Stimulated activated CD8-positive, alpha-beta memory T cell treated with anti-CD3 and anti-CD28 coated beads, Interleukin-12 subunit alpha, Interleukin-12 subunit beta, amount 100 ng/mL, for 4 hours (primary cell): ENCODE data around the gene PTGDS.
"Not testable (repeated sequence)": the region's sequence is repeated elsewhere in the genome, so short reads cannot be mapped to it uniquely, and the experiment has no call there.

ENCODE experiments used
- DNase-seq: peaks from one replicate; pipeline ENCODE4 v3.0.0-alpha.2; 2020; ENCODE audit warnings: low read depth

Gene PTGDS

DNA sequence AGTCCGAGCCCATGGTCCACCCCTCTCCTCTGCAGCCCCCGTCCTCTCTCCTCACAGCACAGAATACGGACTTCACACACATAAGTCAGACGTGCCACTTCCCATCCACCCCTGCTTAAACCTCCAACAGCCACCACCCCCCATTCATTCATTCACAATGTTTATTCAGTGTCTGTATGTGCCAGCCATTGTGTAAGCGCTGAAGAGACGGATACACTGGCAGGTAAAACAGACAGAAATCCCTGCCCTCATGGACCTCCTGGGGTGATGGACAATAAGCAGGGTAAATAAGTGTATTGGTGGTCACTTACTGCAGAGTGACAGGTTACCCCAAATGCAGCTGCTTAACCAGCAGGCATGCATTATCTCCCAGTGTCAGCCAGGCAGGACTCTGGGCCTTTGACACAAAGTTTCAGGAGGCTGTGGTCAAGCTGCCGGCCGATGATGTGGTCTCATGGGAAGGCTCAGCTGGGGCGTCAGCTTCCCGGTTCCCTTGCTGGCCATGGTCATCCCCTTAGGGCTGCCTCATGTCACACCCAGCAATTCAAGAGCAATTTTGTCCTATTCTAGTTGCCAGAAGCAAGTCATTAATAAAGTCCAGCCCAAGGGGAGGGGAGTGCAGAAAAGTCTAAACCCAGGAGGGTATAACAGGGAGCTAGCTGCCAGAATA is 13.1 kb downstream of the PTGDS start:
- no peak for DNase-seq

DNA sequence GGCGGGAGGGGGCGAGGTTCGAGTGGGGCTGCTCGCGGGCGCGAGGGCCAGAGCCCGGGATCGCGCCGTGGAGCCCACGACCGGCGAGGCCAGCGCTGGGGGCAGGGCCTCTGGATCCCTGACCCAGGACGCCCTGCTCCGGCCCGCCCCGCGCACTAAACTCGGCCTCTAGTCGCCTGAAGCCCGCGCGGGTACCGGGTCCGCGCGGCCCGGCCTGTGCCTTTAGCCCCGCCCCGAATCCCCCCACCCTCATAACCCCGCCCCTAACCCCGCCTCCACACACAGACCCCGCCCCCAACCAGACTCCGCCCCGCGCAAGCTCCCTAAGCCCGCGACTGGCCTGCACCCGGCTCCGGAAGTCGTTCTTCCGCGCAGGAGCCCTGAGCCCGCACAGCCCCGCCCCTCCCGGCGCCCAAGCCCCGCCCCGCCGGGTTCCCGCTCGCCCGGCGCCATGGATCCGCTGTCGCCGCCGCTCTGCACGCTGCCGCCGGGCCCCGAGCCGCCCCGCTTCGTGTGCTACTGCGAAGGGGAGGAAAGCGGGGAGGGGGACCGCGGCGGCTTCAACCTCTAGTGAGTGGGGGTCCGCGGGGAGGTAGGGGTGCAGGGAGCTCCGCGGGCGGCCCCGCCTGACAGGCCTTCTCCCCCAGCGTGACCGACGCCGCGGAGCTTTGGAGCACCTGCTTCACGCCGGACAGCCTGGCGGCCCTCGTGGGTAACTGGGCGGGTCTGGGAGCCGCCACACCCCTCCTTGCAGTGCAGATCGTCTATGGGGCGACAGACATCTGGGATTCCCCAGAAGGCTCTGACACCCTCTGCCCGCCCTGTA is 14.9 kb downstream of the PTGDS start, which contains the start of gene PAXX:
TSS of gene PAXX (plus strand) at position 430 of the 826 bp plus-strand sequence. CDS start at position 452, 22 bp downstream.
- peak; percentile 86 for DNase-seq

DNA sequence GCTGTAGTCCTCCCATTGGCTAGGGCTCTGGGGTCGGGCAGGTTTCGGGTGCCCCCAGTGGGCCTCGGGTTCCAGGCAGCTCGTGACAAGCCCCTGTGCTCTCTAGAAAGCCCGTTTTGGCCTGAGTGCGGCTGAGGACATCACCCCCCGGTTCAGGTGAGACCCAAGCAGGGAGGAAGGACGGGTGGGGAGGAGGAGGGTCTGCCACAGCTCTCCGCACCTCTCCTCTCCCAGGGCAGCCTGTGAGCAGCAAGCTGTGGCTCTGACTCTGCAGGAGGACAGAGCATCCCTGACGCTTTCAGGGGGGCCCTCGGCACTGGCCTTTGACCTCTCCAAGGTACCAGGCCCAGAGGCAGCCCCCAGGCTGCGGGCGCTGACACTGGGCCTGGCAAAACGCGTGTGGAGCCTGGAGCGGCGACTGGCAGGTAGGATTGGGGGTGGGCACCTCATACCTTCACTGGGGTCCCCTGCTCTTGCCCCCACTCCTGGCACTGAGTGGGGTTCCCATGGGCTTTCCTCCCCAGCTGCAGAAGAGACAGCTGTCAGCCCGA is 15.6 kb downstream of the PTGDS start:
- no peak for DNase-seq

DNA sequence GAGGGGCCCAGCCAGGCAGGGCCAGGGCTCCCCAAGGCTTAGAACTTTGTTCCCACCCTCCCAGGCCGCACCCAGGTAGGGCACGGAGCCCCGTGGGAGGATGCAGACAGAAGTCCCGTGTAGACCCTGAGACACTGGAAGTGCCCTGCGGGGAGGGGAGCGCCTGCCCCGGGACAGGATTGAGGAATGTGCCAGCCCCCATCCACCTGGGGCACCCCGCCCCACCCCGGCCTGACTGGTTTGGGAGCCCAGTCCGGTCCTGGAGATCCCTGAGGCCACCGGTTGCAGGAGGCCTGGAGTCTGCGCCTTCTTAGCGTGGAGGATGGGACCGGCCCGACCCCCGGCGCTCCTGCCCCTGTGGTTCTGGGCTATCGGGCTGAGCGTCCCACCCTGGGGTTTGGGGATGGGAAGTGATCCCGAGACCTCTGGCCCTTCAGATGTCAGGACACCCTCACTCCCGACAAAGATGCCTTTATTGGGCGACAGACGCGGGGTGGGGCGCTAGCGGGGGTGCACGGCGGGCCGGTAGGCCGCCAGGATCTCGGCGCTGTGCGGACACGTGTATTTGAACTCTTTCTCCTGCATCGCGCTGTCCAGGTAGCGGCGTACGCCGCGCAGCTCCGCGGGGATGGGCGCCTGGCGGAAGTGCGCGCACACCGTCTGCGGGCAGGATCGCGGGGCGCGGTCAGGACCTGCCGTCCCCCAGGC is 17.0 kb downstream of the PTGDS start:
- DNase-seq, result no peak

DNA sequence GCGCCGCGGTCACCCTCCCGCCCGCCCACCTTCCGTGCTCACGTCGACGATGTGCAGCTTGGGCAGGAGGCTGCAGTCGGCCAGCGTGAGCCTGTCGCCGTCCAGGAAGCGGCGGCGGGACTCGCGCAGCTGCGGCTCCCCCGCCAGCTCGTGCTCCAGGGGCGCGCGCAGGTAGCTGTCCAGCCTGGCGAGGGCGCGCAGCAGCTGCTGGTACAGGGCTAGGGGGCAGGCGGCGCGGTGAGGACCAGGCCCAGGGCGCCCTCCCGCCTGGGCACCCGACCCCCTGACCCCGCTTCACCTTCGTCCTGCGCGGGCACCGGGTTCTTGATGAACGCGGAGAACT is 17.6 kb downstream of the PTGDS start:
- no peak for DNase-seq

DNA sequence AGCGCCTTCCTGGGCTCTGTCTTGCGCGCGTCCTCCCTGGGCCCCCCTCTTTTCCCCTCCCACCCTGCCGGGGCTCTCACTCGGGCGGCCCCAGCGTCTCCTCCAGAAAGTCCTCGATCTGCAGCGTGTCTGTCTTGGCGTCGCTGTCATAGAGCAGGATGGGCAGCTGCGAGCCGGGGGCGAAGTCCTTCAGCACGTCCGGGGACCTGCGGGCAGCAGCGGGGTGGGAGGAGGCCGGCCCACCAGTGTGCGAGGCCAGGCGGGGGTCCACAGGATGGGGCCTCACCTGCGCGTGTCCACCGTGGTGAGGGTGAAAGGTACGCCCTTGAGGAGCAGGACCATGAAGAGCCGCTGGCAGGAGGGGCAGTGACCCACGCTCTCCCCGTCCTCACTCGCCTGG is 18.1 kb downstream of the PTGDS start:
- no peak for DNase-seq

DNA sequence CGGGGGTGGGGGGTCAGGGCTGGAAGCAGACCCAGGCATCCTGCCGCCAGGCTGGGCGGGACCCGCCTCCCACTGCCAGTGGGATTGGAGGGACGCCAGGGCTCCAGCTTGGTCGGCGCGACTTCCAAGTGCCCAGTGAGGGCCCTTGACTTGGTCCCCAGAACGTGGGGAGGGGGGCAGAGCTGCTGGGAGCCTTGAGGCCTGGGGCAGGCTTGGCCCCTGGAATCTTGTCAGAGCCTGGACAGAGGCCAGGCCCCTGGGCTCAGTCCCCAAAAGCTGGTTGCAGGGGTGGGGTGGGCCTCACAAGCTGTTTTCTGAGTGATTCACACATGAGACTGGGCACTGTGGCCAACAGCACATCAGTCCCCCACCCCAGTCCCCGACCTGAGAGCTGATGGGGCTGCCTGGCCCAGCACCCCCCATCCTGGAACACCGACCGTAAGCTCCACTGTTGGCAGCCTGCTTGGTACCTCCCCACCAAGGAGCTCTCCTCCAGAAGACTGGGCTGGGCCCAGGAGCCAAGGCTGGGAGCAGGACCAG is 18.5 kb downstream of the PTGDS start:
- no peak for DNase-seq

DNA sequence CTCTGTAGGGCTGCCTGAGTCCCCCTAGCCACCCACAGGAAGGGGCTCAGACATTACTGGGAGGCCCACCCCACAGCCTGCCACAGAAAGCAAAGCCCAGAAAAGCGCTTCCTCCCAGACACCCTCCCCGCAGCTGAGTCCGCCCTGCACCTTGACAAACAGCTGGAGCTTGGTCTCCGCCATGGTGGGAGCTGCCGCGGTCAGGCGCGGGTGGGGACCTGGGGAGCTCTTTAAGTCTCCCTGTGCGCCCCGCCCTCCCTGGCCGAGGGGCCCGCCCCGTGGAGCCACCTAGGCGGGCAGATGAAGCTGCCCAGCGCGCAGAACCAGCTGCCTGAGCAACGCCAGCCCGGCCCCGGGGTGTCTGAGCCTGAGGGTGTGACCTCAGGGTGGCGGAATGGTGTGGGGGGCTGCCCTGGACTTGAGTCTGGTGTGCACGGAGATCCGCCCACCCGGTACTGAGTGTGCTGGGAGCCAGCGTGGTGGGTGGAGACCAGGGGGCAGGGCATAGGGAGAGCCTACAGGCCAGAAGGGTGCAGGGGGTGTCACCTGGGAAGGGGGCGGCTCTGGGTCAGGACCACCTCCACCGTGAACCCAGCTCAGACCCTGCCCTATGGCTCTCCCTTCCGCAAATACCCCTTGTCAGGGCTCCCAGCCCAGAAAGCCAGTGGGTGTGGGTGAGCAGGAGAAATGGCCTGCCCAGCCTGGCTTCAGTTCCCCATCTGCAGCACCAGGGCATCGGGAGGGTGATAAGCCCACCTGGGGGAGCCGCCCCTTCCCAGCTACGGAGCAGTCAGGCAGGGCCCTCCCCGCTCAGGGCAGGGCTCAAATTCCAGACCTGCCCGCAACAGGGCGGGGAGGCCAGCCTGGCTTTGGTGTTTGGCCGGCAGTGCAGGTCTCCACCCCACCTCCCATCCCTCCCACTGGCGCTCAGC is 19.3 kb downstream of the PTGDS start, which contains the start of gene CLIC3:
TSS of gene CLIC3 (minus strand) at position 208 of the 932 bp plus-strand sequence. CDS start at position 183, 25 bp downstream.
- DNase-seq, result peak; percentile 48

DNA sequence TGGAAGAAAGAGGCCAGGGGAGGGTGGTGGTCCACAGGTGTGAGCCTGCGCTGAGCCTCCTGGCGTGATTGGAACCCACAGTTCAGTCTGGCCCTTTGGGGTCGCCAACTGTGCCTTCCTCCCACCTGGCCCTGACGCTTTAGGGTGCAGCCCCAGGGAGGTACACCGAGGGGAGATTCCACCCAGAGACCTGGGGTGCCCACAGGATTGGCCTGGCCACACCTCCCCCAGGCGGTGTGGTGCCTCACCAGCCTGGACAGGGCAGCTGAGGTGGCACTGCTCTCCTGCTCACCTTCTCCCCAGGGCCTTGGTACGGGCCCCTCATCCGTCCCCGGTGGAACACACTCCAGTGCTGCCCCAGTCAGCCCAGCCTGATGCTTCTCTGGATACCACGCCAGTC is 20.1 kb downstream of the PTGDS start:
- no peak for DNase-seq

DNA sequence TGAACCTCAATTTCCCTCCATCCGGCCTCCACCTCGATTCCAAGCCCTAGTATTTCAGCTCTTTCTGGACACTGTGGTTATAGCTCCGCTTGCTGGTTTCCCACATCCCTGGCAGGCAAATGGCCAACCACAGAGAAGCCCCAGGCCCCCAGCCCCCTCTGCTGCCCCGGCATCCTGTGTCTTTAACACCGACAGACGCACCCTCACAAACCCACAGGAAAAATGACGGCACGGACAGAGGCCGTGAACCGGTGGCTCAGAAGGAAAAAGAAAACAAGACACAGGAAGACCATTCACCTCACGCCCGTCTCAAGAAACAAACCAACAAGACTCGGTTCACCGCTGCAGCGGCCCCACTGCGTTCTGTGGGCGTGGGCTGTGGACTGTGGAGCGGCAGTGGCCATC is 20.5 kb downstream of the PTGDS start:
- no peak for DNase-seq

DNA sequence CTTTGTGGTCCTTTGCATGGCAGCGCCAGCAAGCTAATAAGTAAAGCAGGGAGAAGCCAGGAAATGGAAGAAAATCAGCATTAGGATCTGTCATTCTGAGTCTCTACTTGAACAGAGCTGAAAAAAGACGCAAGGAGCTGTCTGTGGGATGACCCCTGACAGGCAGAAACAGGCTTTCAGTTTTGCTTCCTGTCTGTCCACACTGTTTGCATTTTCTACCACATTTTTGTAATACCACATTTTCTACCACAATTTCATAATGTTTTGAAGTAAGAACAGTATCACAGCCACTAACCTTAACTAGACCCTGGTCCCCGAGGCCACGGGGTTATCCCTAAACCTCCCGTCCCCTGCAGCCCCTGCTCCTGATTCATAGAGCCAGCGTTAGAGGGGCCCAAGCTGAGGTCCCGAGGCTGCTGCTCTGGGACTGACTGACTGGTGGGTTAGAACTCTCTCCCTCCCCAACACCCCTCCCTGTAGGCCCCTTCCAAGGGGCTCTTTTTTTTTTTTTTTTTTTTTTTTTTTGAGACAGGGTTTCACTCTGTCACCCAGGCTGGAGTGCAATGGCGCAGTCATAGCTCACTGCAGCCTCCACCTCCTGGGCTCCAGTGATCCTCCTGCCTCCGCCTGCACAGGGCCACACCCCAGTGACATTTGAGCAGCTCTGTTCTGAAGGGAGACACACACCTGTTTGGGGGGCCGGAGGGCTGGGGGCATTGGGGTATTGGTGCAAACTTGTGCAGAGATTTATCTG is 23.1 kb downstream of the PTGDS start:
- no peak for DNase-seq

DNA sequence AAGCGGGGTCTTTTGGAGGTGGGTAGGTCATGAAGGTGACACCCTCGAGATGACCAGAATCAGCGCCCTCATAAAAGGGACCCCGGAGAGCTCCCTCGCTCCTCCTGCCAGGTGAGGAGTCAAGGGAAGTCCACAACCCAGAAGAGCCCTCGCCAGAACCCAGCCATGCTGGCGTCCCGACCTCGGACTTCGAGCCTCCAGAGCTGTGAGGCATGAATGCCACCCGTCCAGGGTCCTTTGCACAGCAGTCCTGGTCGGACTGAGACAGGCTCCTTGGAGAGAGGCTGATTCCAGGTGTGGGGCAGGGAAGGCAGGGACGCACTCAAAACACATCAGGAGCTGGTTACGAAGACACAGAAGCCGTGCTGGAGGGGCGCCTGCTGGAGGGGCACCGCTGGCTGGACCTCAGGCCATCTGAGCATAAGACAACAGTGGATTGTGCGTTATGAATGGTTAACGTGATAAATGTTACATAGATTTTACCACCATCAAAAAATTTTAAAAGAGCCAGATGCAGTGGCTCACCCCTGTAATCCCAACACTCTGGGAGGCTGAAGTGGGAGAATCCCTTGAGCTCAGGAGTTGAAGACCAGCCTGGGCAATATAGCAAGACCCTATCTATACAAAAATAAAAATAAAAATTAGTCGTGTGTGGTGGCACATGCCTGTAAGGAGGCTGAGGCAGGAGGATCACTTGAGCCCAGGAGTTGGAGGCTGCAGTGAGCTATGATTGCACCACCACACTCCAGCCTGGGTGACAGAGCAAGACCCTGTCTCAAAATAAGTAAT is 24.7 kb downstream of the PTGDS start:
- no peak for DNase-seq

DNA sequence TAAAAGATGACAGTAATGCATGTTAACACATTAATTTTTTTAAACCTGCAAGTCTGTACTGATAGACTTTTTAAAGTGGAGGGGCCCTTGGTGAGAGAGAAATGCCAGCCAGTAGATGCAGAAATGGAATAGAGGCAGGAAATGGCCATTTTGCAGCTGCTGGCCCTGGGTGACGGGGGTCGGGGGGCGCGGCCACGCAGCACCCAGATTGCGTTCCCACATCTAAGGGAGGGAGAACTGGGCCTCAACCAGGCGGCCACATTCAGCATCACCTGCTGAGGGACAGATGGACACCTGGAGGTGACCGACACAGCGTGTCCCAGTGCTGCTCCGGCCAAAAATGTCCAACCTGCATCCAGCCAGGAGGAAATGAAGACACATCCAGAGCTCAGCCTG is 25.3 kb downstream of the PTGDS start:
- no peak for DNase-seq

DNA sequence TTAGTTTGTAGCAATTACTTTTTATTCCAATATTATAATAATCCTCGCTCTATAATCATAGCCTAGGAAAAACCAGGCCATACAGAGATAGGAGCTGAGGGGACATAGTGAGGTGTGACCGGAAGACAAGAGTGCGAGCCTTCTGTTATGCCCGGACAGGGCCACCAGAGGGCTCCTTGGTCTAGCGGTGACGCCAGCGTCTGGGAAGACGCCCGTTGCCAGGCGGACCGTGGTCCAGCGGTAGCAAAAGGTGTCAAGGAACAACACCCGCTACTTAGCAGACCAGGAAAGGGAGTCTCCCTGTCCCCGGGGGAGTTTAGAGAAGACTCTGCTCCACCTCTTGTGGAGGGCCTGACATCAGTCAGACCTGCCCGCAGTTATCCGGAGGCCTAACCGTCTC is 27.0 kb downstream of the PTGDS start:
- DNase-seq, result not testable (repeated sequence)

DNA sequence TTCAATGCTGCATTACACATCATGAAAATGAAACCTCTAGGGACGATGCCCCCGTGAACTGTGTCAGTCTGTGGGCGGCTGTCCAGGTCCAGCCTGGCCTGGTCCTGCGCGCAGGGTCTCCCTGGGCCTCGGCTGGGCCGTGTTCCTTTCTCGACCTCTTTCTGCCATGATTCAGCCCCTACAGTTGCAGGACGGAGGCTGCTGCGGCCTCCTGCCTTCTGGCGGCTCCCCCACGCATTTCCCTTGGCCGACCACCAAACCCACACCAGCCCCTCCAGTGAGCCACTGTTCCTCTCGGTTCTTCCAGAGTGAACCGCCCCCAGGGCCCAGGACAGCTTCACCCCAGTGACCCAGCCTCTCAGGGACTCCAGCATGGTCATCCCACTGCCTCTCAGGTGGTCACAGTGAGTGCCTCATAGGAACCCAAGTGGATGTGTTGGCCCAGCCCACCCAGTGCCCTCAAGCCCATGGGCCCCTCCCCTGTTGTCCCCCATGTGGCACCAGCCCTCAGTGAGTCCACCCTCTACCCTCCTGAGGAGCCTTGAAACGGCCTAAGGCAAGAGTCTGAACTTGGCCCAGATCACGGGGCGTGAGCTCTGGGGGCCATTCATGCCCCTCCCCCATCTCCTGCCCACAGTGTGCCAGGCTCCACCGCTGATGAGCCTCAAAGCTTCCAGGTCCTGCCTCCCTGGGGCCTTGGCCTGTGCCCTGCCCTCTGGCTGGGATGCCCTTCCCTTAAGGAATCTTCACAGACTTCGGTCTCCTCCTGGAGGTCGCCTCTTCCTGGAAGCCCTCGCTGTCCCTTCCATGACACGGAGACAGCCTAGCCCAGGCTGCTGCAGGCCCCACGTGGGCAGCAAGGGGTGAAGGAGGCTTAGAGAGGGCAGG is 29.1 kb downstream of the PTGDS start:
- no peak for DNase-seq

DNA sequence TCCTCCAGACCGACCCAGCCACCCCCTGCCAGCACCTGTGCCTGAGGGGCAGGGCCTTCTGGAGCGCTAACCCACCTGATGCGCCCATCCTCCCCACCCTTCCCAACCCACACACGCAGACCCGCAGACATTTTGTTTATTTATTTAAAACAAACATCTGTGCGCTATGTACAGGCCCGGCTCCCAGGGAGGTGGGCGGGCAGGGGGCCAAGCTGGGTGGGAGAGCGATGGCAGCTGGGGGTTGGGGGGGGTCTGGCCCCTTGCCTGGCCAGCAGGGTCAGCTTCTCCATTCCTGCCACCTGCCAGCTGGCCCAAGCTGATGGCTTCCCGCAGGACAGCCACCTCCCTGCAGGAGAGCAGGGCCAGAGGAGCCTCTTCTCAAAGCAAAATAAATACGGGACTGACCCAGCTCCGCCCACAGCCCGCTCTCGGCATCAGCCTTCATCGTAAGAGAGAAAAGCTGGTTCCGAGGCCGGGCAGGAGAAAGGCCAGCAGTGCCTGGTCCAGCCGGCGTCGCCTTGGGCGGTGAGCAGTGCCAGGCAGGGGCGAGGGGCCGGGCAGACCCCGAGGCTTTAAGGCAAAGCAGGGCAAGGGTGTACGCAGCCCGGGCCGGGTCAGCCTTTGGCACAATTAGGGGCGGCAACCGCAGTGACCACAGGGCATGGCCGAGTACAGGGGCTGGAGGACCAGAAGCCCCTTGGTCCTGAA is 30.0 kb downstream of the PTGDS start:
- DNase-seq, result no peak

DNA sequence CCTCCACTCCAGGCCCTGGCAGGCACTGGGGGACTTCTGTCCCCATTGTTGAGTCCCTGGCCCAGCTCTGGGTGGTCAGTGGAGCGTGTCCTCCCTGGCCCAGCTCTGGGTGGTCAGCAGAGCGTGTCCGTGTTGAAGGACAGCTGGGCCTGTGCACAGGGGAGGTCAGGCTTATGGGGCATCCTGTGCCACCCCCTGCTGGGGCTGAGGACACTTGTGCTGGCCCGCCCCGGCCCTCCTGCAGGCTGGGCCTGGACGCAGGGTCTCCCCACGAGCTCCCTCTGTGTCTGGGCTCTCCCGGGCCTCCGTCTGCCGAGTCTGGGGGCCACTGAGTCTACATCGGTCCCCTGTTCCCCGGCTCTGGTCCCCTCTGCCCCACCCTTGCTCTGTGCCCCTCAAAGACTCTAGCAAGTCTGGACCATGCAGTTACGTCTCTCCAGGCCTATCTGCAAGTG is 30.5 kb downstream of the PTGDS start:
- no peak for DNase-seq

DNA sequence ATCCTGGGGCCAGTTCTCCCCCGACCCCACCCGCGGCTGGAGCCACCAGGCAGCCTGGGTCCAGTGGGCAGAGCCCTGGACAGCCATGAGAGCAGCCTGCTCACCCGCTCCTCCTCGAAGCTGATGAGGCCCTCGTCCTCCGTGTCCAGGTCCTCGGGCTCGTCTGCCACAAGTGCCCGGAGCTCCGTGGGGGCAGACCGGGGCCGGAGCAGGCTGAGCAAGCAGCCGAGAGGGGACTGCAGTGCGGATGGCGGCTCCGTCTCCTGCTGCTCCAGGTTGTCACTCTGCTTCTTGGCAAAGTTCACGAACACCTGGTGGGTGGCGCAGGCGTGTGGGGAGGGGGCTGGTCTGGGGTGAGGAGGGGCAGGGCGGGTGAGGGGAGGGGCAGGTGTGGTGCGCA is 31.0 kb downstream of the PTGDS start:
- no peak for DNase-seq
